COLO668 (cell line): ENCODE measurements around the gene UBE3B.
"Not testable (repeated sequence)": the region's sequence is repeated elsewhere in the genome, so short reads cannot be mapped to it uniquely, and the experiment has no call there.

Experiments
- DNase-seq: peaks from one replicate; lab custom pipeline; 2025; ENCODE audit not compliant: unreplicated experiment; lab: John Stamatoyannopoulos, UW

UBE3B gene

GRCh38 chr12:109473526-109474270, 3.7 kb upstream of the UBE3B start:
- not testable (repeated sequence) for DNase-seq

DNA sequence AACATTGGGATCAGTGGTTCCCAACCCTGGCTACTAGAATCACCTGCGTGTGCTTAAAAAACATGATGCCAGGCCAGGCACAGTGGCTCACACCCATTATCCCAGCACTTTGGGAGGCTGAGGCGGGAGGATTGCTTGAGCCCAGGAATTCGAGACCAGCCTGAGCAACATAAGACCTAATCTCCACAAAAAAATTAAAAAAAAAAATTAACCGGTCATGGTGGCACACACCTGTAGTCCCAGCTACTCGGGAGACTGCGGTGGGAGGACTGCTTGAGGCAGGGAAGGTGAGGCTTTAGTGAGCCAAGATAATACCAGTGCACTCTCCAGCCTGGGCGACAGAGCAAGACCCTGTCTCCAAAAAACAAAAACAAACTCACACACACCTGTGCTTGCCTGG, 2.3 kb upstream of the UBE3B start:
- DNase-seq = no peak

DNA sequence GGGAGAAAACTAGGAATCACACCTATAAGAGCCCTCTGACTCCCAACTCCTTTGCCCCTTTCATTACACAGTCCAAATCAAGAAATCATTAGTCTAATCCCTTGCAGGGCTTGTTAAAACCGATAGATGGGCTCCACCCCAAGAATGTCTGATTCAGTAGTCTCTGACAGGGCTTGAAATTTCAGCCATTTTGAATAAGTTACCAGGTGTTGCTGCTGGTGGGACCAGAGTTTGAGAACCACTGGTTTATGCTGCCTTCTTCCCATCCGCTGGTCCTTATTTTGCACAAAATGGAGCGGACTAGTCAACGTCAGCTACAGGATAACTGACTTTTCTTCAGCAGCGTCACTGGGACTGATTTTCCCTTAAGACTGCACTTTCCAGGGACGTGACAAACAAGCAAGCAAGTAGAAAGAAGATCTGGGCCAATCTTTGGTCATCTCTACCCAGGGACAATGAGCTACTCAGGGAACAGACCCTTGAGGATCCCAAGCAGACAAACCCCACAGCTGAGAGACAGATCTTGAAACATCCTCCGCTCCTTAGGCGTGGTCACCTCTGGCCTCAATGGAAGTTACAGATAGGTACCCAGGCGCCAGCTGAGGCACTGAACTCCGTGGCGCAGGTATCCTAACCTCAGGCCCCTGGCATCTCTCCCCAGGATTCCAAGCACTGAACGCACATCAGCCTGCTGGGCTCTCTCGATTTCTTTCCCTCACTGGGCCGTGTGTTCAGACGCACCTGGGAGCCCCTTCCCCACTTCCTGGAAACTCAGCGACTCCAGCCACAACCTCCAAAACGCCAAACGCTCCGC, 1.2 kb upstream of the UBE3B start:
- no peak for DNase-seq

DNA sequence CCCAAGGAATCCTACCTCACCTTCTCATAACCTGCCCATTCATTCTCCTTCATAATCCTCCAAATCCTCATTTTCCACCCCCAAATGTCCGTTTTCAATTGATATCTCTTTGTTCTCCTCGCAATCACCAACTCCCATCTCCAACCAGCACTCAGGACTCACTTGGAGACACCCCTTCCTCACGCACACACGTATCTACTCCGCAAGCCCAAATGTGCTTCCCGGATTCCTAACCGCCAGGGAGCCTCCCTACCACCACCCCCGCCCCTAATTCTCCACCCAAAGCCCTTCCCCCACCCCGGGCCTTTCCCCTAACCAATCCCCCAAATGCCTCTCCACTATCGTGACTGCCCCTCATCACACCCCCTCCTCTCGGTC, 638 bp upstream of the UBE3B start:
- DNase-seq = no peak

- no peak for DNase-seq
Observed at GRCh38 chr12:109477963-109478315, 505 bp downstream of the UBE3B start.

- DNase-seq = no peak
Observed at GRCh38 chr12:109479761-109480160, 2.3 kb downstream of the UBE3B start.

GRCh38 chr12:109480356-109480755, 2.9 kb downstream of the UBE3B start:
- no peak for DNase-seq

- no peak for DNase-seq
Observed at GRCh38 chr12:109481863-109482262, 4.4 kb downstream of the UBE3B start.

DNA sequence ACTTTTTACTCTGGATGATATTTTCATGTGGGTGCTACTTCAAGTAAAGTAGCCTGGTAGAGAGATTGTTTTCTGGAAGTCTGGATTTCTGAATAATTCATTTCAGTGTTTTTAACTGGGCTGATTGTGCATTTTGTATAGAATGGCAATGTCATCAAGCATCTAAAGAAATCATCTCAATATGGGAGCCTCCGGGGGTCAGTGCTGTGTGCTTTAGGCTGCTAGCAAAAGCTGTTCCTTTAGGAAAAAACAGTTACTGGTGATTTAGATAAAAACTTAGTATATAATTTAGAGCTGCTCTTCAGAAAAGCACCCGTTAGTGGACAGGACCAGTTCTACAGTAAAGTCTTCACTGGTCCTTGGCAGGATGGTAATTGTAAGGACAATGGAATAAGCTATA, 5.1 kb downstream of the UBE3B start:
- no peak for DNase-seq

DNA sequence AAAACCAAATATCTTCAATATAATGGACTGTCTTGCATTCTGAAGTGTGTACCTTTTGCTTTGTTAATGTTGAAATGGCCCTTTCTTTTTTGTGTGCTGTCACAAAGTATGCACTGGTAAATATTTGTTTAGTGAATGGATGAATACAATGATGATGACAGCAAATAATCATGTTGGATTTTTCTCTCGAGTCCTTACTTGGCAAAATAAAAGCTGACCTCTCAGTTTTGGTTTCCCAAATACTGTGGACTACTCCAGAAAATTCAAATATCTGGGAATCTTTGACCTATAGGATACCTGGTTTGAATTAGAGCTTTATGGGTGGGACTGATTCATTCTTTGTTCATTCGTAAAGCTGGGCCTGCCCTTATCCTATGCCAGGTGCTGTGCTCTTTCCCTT, 5.5 kb downstream of the UBE3B start:
- DNase-seq = no peak

GRCh38 chr12:109483346-109483745, 5.9 kb downstream of the UBE3B start:
- no peak for DNase-seq

GRCh38 chr12:109485201-109485600, 7.8 kb downstream of the UBE3B start:
- DNase-seq = no peak

DNA sequence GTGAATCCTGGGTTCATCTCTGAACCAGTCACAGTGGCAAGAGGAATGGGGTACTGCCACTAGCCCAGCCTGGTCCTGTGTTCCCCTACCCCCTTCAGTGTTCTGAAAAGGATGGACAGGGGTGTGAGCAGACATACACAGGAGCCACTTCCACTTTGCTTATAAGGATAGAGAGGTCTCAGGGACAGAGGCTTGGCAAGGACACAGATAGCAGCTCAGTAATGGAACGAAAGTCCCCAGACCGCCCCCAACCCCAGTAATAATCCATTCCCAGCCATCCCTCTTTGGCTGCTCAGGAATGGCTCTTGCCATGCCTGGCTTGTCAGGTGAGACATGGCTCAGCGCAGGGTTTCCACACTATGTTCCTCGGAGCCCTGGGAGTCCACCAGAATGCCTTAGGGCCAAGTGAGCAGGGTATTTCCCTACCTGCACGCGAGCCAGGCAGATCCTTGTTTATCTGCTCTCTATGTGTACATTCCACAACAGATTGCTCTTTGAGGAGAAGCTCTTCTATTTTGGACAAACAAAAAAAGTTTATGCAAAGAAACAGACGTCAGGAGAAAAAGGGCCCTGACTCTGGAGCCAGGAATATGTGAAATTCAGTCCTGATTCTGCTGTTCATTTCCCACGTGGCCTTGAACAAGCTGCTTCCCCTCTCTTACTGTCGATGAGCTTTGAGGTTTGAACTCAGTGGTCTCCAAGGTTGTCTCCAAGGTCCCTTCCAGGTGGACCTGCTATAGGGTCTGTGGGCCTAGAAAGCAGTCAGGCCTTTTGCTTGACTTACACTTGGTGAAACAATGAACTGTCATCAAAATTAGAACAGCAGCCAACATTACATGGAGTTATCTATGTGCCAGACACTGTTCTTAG, 10.0 kb downstream of the UBE3B start:
- DNase-seq = no peak

- DNase-seq = no peak
Observed at GRCh38 chr12:109488051-109488665, 10.7 kb downstream of the UBE3B start.

GRCh38 chr12:109489016-109489954, 11.9 kb downstream of the UBE3B start:
- no peak for DNase-seq

- no peak for DNase-seq
Observed at GRCh38 chr12:109489955-109490565, 12.6 kb downstream of the UBE3B start.

GRCh38 chr12:109491671-109492070, 14.2 kb downstream of the UBE3B start:
- no peak for DNase-seq

DNA sequence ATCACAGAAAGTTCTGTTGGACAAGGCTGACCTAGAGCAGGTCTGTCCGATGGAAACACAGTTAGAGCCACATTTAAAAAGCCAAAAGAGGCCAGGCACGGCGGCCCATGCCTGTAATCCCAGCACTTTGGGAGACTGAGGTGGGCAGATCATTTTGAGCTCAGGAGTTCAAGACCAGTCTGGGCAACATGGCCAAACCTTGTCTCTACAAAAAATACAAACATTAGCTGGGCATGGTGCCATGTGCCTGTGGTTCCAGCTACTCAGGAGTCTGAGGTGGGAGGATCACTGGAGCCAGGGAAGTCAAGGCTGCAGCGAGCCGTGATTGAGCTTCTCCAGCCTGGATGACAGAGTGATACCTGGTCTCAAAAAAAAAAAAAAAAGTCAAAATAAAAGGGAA, 14.9 kb downstream of the UBE3B start:
- DNase-seq = no peak

- DNase-seq = no peak
Observed at GRCh38 chr12:109493090-109493489, 15.7 kb downstream of the UBE3B start.

- DNase-seq = no peak
Observed at GRCh38 chr12:109493938-109494337, 16.5 kb downstream of the UBE3B start.
